Measurements from ENCODE around the gene PCYT1A. TPM values are rescaled to one million over a fixed set of nuclear protein-coding genes. Genes with fewer than 3 reads are reported as not detected.
"Not testable (repeated sequence)": the region's sequence is repeated elsewhere in the genome, so short reads cannot be mapped to it uniquely, and the experiment has no call there.

The PCYT1A gene
- total RNA-seq, 1 experiment from 2014 or later = 52.2 TPM

GRCh38 chr3:196186651-196187573 lies 100.6 kb downstream of the PCYT1A start:
- no peaks in the 10 kb centered on the region for H3K9me3 Mint-ChIP-seq (ENCODE audit: unreplicated experiment)
- no peak overlapping the region for H3K4me3 Mint-ChIP-seq (ENCODE audit: unreplicated experiment)
- intact Hi-C loops (cut with micrococcal nuclease; ENCODE audit: unreplicated experiment) = no loop called here
- Histone ChIP-seq H3K4me3 (ENCODE audit: low read depth, low read length) (no peak overlapping the region), H3K36me3 (ENCODE audit: control insufficient read depth, insufficient read depth, low read length) (no peaks in the 10 kb centered on the region), H3K27me3 (replicated peaks; ENCODE audit: control insufficient read depth, insufficient read depth, low read length) (no peaks in the 10 kb centered on the region), H3K4me1 (no peaks in the 10 kb centered on the region), H3K9me3 (no peaks in the 10 kb centered on the region)
- no peak overlapping the region for H3K27ac Mint-ChIP-seq (ENCODE audit: unreplicated experiment)
- POLR2A ChIA-PET = no interaction called here
- TF ChIP-seq CTCF (IDR thresholded peaks at IDR 0.05; ENCODE audit: insufficient read depth in 1 of 2, low read depth in 1 of 2, low read length in 1 of 2, severe bottlenecking in 1 of 2, unreplicated experiment in 1 of 2) = no peak
- no peak for DNase-seq
- no peaks in the 10 kb centered on the region for H3K4me1 Mint-ChIP-seq (ENCODE audit: low read depth, unreplicated experiment)
- CTCF ChIA-PET = no interaction called here
- no TSS peak for BruUV-seq (replicated peaks)
- no peaks in the 10 kb centered on the region for H3K36me3 Mint-ChIP-seq (ENCODE audit: insufficient read depth, unreplicated experiment)
- H3K27me3 Mint-ChIP-seq (ENCODE audit: insufficient read depth, unreplicated experiment) = no peaks in the 10 kb centered on the region

DNA sequence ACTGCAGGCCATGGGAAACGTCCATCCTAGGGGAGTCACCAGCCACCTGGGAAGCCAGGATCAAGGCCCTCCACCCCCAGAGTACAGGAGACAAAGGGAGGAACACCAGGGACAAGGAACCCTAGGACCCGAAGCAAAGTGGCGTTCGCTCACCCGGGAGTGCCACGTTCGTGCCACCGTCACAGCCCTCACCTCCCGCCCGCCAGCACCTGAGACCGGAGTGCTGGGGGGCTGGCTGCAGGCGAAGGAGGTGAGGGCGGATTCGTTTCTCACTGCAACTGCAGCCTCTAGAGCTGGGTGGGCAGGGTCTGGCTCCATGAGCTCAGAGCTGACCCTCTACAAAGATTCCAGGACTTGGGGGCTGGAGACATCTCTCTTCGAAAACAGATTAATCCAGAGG lies 102.6 kb downstream of the PCYT1A start:
- H3K36me3 Mint-ChIP-seq (ENCODE audit: insufficient read depth, unreplicated experiment) = no peaks in the 10 kb centered on the region
- ChIA-PET CTCF (no interaction called here), POLR2A (no interaction called here)
- TF ChIP-seq CTCF (IDR thresholded peaks at IDR 0.05; ENCODE audit: insufficient read depth in 1 of 2, low read depth in 1 of 2, low read length in 1 of 2, severe bottlenecking in 1 of 2, unreplicated experiment in 1 of 2) = no peak
- H3K27ac Mint-ChIP-seq (ENCODE audit: unreplicated experiment) = no peak overlapping the region
- Histone ChIP-seq H3K9me3 (no peaks in the 10 kb centered on the region), H3K36me3 (ENCODE audit: control insufficient read depth, insufficient read depth, low read length) (no peaks in the 10 kb centered on the region), H3K4me1 (no peaks in the 10 kb centered on the region), H3K27me3 (replicated peaks; ENCODE audit: control insufficient read depth, insufficient read depth, low read length) (no peaks in the 10 kb centered on the region), H3K4me3 (ENCODE audit: low read depth, low read length) (no peak overlapping the region)
- no peaks in the 10 kb centered on the region for H3K4me1 Mint-ChIP-seq (ENCODE audit: low read depth, unreplicated experiment)
- no peak overlapping the region for H3K4me3 Mint-ChIP-seq (ENCODE audit: unreplicated experiment)
- no TSS peak for BruUV-seq (replicated peaks)
- intact Hi-C loops (cut with micrococcal nuclease; ENCODE audit: unreplicated experiment) = no loop called here
- no peaks in the 10 kb centered on the region for H3K27me3 Mint-ChIP-seq (ENCODE audit: insufficient read depth, unreplicated experiment)
- DNase-seq = no peak
- H3K9me3 Mint-ChIP-seq (ENCODE audit: unreplicated experiment) = no peaks in the 10 kb centered on the region

- H3K4me3 Mint-ChIP-seq (ENCODE audit: unreplicated experiment); H3K27ac Mint-ChIP-seq (ENCODE audit: unreplicated experiment); H3K9me3 Mint-ChIP-seq (ENCODE audit: unreplicated experiment); POLR2A ChIA-PET; H3K27me3 ChIP-seq (replicated peaks; ENCODE audit: control insufficient read depth, insufficient read depth, low read length); H3K4me1 ChIP-seq; DNase-seq; H3K9me3 ChIP-seq; intact Hi-C loops (cut with micrococcal nuclease; ENCODE audit: unreplicated experiment); H3K36me3 ChIP-seq (ENCODE audit: control insufficient read depth, insufficient read depth, low read length); H3K4me1 Mint-ChIP-seq (ENCODE audit: low read depth, unreplicated experiment); BruUV-seq (replicated peaks); H3K4me3 ChIP-seq (ENCODE audit: low read depth, low read length); H3K27me3 Mint-ChIP-seq (ENCODE audit: insufficient read depth, unreplicated experiment); H3K36me3 Mint-ChIP-seq (ENCODE audit: insufficient read depth, unreplicated experiment): not testable (repeated sequence)
- CTCF ChIA-PET = interaction anchor here (0.6 kb wide), 1 partner anchor 228 kb away, joined by 3 read pairs; no protein-coding TSS in a partner anchor
Measured at GRCh38 chr3:196184169-196184432, 103.4 kb downstream of the PCYT1A start.

Measured in Caco-2 (cell line).